DMS53 (cell line): ENCODE data around the gene OR2L8.

ENCODE experiments used
- DNase-seq: peaks from one replicate; lab custom pipeline; 2025; lab: John Stamatoyannopoulos, UW

OR2L8 gene

DNA sequence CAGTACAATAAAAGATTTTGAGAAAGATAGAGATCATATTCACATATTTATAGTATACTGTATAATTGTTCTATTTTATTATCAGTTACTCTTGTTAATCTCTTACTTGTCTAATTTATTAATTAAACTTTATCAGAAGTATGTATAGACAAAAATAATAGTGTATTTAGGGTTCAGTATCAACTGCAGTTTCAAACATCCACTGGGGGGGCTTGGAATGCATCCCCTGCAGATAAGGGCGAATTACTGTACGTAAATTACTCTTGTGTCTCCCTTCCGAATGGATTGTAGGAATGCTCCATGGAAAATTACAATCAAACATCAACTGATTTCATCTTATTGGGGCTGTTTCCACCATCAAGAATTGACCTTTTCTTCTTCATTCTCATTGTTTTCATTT, at the start of gene OR2L8:
OR2L8 (plus strand) TSS at position 301 of the 400 bp plus-strand sequence; CDS start at position 301, 0 bp downstream.
- no peak for DNase-seq

DNA sequence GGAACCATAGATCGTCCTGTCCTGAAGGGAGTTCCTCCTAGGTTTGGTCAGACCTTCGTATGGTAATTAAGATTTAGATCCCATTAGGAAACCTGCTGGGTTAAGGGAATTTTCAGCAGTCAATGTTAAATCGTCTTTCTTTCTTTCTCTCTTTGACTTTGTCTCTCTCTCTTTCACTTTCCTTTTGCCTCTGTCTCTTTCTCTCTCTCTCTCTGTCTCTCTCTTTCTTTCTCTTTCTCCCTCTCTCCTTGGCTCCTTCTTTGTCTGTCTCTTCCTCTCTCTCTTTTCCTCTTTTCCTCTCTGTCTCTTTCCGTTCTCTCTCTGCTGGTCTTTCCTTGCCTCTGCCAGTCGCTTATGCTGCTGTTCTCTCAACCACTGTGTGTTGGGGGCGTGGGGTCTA, 44.5 kb upstream of the OR2L8 start:
- no peak for DNase-seq

- no peak for DNase-seq
Observed at GRCh38 chr1:247905181-247905580, 43.5 kb upstream of the OR2L8 start.

- DNase-seq: no peak
Observed at GRCh38 chr1:247905910-247906503, 42.7 kb upstream of the OR2L8 start.

GRCh38 chr1:247906504-247907047, 42.1 kb upstream of the OR2L8 start:
- peak; percentile 62 for DNase-seq

DNA sequence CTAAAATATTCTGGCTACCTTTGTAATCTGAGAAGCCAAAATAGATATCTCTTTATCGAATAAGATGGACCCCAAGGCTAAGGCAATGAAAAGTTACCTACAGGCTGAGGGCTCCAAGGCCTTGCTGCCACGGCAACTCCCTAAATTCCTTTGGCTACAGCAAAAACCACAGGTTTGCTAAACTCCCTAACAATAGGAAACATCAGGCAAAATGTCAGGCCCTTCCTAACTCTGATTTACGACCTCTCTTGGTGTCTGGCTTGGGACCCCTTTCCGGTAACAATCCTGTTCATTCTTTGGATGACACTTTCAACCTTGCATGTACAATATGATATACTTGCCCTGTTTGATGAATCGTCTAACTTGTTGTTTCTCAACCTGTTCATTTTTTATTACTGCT, 39.9 kb upstream of the OR2L8 start:
- no peak for DNase-seq

- no peak for DNase-seq
Observed at GRCh38 chr1:247913786-247914185, 34.9 kb upstream of the OR2L8 start.

GRCh38 chr1:247914941-247915662, 33.6 kb upstream of the OR2L8 start:
- peak; percentile 11 for DNase-seq

GRCh38 chr1:247919952-247920351, 28.7 kb upstream of the OR2L8 start, which contains the start of gene OR2T8:
TSS of gene OR2T8 (plus strand) at chr1:247920252. CDS start at chr1:247921018, 766 bp downstream.
- DNase-seq: no peak

DNA sequence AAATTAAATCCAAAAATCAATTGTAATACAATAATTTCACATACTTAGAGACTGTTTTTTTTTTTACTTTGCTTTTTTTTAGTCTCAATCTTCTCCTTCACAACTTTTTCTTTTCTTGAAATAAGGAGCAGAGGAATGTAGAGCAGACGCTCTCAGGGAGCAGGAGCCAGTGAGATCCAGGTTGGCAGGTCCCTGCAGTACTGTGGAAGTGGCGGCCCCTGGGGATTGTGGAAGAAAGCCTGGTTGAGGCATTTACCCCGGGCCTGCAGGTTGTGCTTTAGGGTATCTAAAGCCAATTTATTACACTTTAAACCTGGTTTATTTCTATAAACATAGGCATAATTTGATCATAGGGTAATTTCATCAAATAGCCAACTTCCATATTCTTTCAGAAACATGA, 24.7 kb upstream of the OR2L8 start:
- DNase-seq: no peak

- DNase-seq: no peak
Observed at GRCh38 chr1:247924868-247925267, 23.8 kb upstream of the OR2L8 start, which contains the start of gene OR2AJ1. TSS of gene OR2AJ1 (plus strand) at chr1:247924889. CDS start at chr1:247933769, 8,880 bp downstream.

GRCh38 chr1:247933989-247934388, 14.7 kb upstream of the OR2L8 start:
- no peak for DNase-seq

- no peak for DNase-seq
Observed at GRCh38 chr1:247935781-247936180, 12.9 kb upstream of the OR2L8 start.

GRCh38 chr1:247936415-247936814, 12.2 kb upstream of the OR2L8 start:
- peak; percentile 73 for DNase-seq

DNA sequence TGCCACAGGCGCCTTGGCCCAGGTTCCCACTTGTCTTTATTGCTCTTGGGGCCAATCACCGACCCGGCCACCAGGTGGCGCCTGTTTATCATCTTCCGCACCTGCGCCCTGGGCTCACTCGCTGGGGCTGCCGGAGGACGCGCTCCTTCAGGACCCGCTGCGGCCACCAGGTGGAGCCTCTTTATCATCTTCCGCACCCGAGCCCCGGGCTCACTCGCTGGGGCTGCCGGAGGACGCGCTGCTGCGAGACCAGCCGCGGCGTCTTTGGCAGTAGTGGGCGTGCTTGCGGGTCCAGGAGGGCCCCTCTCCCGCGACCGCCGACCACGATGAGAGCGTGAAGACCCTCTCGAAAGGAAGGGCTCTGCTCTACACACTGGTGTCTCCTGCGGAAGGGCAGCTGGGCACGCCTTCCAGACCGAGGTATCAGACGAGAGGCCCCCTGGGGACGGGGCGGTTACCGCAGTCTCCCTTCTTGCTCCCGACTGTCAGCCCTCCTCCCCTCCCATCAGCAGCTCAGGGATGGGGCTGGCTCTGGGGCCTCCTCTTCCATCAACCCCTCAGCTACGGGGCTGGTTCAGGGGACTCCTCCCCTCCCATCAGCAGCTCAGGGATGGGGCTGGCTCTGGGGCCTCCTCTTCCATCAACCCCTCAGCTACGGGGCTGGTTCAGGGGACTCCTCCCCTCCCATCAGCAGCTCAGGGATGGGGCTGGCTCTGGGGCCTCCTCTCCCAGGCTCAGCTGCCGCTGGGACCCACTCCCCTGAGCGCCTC, 11.5 kb upstream of the OR2L8 start:
- DNase-seq: peak; percentile 96

DNA sequence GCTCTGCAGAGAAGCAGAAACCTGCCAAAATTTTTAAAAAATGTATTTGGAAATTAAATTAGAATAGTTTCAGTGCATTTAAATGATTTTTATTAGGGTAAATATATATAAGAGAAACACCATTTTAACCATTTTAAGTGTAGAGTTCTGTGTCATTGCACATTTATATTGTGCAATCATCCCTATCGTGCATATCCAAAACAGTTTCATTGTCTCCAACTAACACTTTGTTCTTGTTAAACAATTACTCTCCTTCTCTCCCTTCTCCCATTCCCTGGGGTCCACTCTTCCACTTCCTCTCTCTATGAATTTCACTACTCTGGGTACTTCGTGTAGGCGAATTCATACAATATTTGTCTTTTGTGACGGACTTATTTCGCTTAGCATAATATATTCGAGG, 6.0 kb upstream of the OR2L8 start:
- DNase-seq: no peak

DNA sequence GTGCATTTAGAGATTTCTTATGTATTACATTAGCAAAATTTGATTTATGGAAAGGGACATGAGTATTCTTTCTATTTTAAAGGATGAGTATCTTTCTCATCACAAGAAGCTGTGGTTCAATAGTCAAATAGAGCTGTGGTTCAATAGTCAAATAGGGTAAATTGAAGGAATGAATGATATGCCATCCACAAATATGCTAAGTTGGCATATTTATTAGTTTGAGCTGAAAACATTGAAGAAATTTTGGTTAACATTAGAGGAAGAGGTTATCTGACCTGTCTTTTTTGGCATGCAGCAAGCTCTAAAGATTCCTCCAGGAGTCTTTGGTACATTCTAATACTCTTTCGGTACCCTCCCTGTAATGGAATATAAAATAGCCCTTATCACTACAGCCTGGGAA, 4.8 kb downstream of the OR2L8 start:
- no peak for DNase-seq

DNA sequence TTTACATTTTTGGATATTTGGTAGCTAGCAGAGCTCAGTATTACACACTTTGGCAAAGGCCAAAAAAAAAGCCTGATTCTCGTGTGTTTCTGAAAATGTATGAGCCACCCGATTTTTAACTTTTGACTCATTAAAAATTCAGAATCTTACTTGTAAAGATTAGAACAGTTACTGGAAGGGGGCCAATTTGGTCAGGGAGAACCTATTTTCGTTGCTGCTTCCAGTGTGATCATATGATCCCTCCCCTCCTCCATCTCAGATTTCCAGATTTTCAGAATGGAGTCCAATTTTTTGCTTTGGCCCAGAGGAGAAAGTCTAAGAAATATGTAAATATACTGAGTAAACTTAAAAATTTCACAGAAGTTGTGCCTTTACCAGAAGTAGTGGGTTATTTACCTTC, 13.1 kb downstream of the OR2L8 start:
- no peak for DNase-seq

DNA sequence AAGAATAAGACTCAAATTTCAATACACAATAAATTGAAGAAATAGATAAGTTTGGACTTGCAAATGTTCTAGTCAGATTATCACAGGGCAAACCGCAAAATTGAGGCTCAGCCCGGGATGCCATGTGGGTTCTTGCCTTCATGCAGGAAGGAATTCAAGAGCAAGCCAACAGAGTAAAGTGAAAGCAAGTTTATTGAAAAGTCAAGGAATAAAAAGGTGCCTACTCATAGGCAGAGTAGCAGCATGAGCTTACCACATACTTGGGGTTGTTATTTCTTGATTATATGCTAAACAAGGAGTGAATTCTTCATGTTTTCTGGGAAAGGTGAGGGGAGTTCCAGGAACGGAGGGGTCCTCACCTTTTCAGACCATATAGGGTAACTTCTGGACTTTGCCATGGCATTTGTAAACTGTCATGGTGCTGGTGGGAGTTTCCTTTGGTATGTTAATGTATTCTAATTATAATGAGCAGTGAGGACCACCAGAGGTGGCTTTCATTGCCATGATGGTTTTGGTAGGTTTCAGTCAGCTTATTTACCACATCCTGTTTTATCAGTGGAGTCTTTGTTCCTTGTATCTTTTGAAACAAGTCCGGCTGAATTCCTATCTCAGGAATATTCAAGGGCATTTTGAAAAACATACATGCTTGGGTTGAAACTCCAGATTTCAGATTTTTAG, 14.4 kb downstream of the OR2L8 start:
- no peak for DNase-seq

DNA sequence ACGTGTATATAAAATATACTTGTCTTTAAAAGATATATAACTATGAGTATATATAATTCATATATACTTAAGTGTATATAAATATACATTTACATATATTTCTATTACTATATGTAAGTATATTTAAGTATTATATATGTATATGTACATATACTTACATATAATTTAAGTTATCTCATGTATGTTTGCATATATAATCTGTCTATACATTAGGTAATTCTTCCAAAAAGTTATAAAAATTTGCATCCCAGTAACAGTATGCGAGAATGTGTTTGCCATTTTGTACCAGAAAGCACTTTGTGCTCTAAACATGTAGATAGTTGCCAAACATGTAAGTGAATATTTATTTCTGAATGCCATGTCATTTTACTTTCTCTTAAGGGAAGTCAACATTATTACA, 16.3 kb downstream of the OR2L8 start, which contains the start of gene OR2AK2:
OR2AK2 (plus strand) TSS at position 301 of the 400 bp plus-strand sequence. CDS start 144 bp downstream, outside the sequence.
- DNase-seq: peak; percentile 8

- peak; percentile 30 for DNase-seq
Observed at GRCh38 chr1:247966532-247967204, 18.0 kb downstream of the OR2L8 start.
